Endothelial cell (in vitro differentiated cells): ENCODE results near the gene ORM1. TPM values are rescaled to one million over a fixed set of nuclear protein-coding genes. Genes with fewer than 3 reads are reported as not detected.

Source experiments
- DNase-seq: peaks from one replicate; pipeline ENCODE4 v3.0.0; 2021; ENCODE audit warnings: low spot score
- H3K27ac Mint-ChIP-seq: one replicate; pipeline ENCODE4 v1.8.0; 2021; ENCODE audit warnings: mixed read lengths, inconsistent platforms; ENCODE audit not compliant: unreplicated experiment
- H3K27me3 Mint-ChIP-seq: one replicate; pipeline ENCODE4 v1.8.0; 2021; ENCODE audit warnings: mild to moderate bottlenecking, moderate library complexity, mixed read lengths, inconsistent platforms; ENCODE audit not compliant: unreplicated experiment
- H3K36me3 Mint-ChIP-seq: one replicate; pipeline ENCODE4 v1.8.0; 2021; ENCODE audit warnings: mild to moderate bottlenecking, low read depth, mixed read lengths, inconsistent platforms; ENCODE audit not compliant: unreplicated experiment
- H3K4me1 Mint-ChIP-seq: one replicate; pipeline ENCODE4 v1.8.0; 2021; ENCODE audit warnings: mild to moderate bottlenecking, mixed read lengths, inconsistent platforms; ENCODE audit not compliant: unreplicated experiment
- H3K4me3 Mint-ChIP-seq: one replicate; pipeline ENCODE4 v1.8.0; 2021; ENCODE audit warnings: mild to moderate bottlenecking, mixed read lengths, inconsistent platforms; ENCODE audit not compliant: unreplicated experiment
- H3K9me3 Mint-ChIP-seq: one replicate; pipeline ENCODE4 v1.8.0; 2021; ENCODE audit warnings: mixed read lengths, inconsistent platforms; ENCODE audit not compliant: unreplicated experiment
- total RNA-seq: library from RNA; stranded (reverse); fragmentation: NEBNext Ultra II Directional; extraction: Animal tissue kit (Norgen Biotek cat#: 25700); gene quantifications from one replicate; pipeline ENCODE4 v1.2.1, GENCODE V29; 2021; ENCODE audit not compliant: unreplicated experiment
- TF ChIP-seq, protein P1 (sequence below): fragments of 200-600 bp; sonication (generic); IDR thresholded peaks from one replicate; pipeline ENCODE4 v1.5.0; 2021; ENCODE audit warnings: antibody characterized with exemption; ENCODE audit not compliant: unreplicated experiment

Gene ORM1
- total RNA-seq, 1 donor from 2014 or later: not detected

DNA sequence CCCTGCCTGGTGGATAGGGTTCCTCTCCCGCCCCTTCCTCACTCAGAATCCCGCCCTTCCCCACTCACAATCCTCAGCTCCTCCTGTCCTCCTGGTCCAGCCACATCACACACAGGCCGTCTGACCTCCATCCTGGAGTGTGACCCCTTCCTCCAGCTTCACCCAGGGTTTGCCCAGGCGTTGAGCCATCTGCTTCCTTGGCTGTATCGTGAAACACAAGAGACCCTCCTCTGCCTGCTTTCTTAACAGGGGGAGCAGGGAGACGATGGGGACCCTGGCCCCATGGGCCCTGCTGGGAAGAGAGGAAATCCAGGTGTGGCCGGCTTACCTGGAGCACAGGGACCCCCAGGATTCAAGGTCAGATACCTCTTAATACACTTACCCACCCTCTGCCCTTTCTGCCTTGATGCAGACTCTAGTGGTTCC lies 32.3 kb upstream of the ORM1 start:
- Mint-ChIP-seq H3K27ac (no peak overlapping the region), H3K4me1 (peaks cover 10% of the 10 kb centered on the region), H3K4me3 (no peak overlapping the region), H3K9me3 (no peaks in the 10 kb centered on the region), H3K36me3 (peaks cover 41% of the 10 kb centered on the region), H3K27me3 (peaks cover 3% of the 10 kb centered on the region)
- TF ChIP-seq, protein P1, sequence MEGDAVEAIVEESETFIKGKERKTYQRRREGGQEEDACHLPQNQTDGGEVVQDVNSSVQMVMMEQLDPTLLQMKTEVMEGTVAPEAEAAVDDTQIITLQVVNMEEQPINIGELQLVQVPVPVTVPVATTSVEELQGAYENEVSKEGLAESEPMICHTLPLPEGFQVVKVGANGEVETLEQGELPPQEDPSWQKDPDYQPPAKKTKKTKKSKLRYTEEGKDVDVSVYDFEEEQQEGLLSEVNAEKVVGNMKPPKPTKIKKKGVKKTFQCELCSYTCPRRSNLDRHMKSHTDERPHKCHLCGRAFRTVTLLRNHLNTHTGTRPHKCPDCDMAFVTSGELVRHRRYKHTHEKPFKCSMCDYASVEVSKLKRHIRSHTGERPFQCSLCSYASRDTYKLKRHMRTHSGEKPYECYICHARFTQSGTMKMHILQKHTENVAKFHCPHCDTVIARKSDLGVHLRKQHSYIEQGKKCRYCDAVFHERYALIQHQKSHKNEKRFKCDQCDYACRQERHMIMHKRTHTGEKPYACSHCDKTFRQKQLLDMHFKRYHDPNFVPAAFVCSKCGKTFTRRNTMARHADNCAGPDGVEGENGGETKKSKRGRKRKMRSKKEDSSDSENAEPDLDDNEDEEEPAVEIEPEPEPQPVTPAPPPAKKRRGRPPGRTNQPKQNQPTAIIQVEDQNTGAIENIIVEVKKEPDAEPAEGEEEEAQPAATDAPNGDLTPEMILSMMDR: no peak
- DNase-seq: no peak

DNA sequence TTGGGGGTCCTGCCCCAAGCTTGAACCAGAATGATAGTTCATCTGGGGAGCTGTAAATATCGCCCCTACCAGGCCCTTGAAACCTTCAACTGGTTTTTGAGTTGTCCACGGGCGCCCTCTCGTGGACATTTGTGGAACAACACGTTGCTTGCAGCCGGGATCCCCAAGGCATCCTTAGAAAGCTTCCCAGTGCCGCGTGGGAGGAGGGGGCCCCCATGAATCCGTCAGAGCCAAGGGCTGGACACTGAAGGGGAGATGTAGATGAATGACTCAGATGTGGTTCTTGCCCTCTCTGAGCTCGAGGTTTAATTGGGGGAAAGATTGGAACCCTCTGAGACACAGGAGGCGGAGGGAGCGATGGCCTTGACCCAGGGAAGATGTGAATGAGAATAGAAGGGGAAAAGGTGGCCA lies 31.8 kb upstream of the ORM1 start:
- peak overlapping the region; percentile 35 for H3K4me3 Mint-ChIP-seq
- H3K27ac Mint-ChIP-seq: no peak overlapping the region
- DNase-seq: peak; percentile 81
- TF ChIP-seq, protein P1: peak; percentile 98
- H3K4me1 Mint-ChIP-seq: peaks cover 10% of the 10 kb centered on the region
- H3K36me3 Mint-ChIP-seq: peaks cover 46% of the 10 kb centered on the region
- H3K9me3 Mint-ChIP-seq: no peaks in the 10 kb centered on the region
- peaks cover 1% of the 10 kb centered on the region for H3K27me3 Mint-ChIP-seq

DNA sequence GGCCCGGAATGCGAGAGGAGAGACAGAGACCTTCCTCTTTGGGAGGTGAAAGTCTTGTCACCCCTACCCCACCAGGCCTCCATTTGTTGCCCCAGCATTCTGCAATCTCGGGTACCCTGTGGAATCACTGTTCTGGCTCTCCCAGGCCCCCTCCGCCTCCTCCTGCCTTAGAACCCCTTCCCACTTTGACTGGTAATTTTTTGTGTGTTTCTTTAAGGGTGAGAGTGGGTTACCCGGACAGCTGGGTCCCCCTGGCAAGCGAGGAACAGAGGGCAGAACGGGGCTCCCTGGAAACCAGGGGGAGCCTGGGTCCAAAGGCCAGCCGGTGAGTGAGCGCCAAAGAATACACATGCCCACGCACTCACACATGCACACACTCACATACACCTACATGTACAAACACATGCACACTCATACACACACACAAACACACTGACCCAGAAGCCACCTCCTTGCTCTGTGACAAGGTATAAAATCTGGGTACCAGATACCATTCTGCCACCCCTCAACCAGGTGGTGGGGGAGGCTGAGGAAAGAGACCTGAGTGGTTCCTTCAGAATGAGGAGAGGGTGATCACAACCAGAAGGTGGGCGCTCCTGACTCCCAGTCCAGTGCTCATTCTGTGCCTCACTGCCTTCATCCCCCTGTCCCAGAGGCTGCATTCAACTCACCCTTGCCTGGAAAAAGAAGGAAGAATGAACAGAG lies 30.9 kb upstream of the ORM1 start:
- peaks cover 10% of the 10 kb centered on the region for H3K4me1 Mint-ChIP-seq
- no peak for DNase-seq
- H3K4me3 Mint-ChIP-seq: no peak overlapping the region
- H3K27ac Mint-ChIP-seq: no peak overlapping the region
- TF ChIP-seq, protein P1: no peak
- H3K9me3 Mint-ChIP-seq: no peaks in the 10 kb centered on the region
- peaks cover 1% of the 10 kb centered on the region for H3K27me3 Mint-ChIP-seq
- peaks cover 48% of the 10 kb centered on the region for H3K36me3 Mint-ChIP-seq

DNA sequence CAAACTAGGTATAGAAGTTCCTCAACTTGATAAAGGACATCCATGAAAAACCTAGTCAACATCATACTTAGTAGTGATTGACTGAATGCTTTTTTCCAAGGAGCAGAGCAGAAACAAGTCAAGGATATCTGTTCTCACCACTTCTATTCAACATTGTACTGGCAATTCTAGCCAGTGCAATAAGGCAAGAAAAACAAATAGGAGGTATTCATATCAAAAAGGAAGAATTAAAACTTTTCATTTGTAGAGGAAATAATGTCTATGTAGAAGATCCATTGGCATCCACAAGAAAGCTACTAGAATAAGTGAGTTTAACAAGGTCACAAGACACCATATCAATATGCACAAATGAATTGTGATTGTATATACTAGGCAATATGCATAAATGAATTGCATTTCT lies 28.2 kb upstream of the ORM1 start:
- H3K27me3 Mint-ChIP-seq: peaks cover 1% of the 10 kb centered on the region
- no peak for DNase-seq
- peaks cover 58% of the 10 kb centered on the region for H3K36me3 Mint-ChIP-seq
- H3K27ac Mint-ChIP-seq: no peak overlapping the region
- no peaks in the 10 kb centered on the region for H3K9me3 Mint-ChIP-seq
- TF ChIP-seq, protein P1: no peak
- H3K4me3 Mint-ChIP-seq: peak overlapping the region; percentile 80
- no peaks in the 10 kb centered on the region for H3K4me1 Mint-ChIP-seq

DNA sequence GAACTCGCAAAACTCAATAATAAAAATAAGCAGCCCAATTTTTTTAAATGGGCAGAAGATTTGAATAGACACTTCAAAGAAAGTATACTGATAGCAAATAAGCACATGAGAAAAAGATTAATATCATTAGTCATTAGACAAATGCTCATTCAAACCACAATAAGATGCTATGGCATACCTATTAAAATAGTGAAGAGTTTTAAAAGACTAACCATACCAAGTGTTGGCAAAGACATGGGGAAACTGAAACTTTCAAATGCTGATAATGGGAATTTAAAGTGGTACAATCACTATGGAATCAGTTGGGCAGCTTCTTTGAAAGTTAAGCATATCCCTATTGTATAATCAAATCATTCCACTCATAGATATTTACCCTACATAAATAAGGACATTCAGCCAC lies 26.6 kb upstream of the ORM1 start:
- TF ChIP-seq, protein P1: no peak
- H3K27me3 Mint-ChIP-seq: peaks cover 1% of the 10 kb centered on the region
- H3K27ac Mint-ChIP-seq: no peak overlapping the region
- DNase-seq: no peak
- no peak overlapping the region for H3K4me3 Mint-ChIP-seq
- H3K36me3 Mint-ChIP-seq: peaks cover 57% of the 10 kb centered on the region
- H3K9me3 Mint-ChIP-seq: no peaks in the 10 kb centered on the region
- no peaks in the 10 kb centered on the region for H3K4me1 Mint-ChIP-seq
